SK-N-SH (cell line): ENCODE results near the gene CCNG2. TPM values are rescaled to one million over a fixed set of nuclear protein-coding genes. Genes with fewer than 3 reads are reported as not detected.

Experiments
- CTCF ChIA-PET: fragments of 300-600, 350-600 bp; formaldehyde crosslinking; extraction: SDS; loops from one replicate; lab custom pipeline; 2021; lab: Yijun Ruan, JAX
- POLR2A ChIA-PET: fragments of 350-600 bp; sonication (Branson Sonifier 250); formaldehyde crosslinking; extraction: SDS; loops from one replicate; lab custom pipeline; 2020; ENCODE audit warnings: antibody characterized with exemption, inconsistent platforms; lab: Yijun Ruan, JAX
- DNase-seq: peaks from one replicate; pipeline ENCODE4 v3.0.0; 2012
- H2AFZ ChIP-seq: fragments of 200-600 bp; sonication (generic); 2 replicates; pipeline ENCODE4 v1.8.1; 2016; ENCODE audit warnings: antibody characterized with exemption, mild to moderate bottlenecking, low read depth
- H3F3A ChIP-seq: fragments of 200-600 bp; sonication (generic); replicated peaks from 2 replicates; pipeline ENCODE3; 2016; ENCODE audit warnings: antibody characterized with exemption, mild to moderate bottlenecking; ENCODE audit not compliant: insufficient read depth
- H3K27ac ChIP-seq, 2 experiments: fragments of 200-500 bp in 1 of 2; fragments of 200-600 bp in 1 of 2; sonication (Bioruptor generic) in 1 of 2; sonication (generic), shearing (Covaris generic) in 1 of 2; 2 replicates each; pipeline versions ENCODE4 v1.5.1 to v1.6.1; 2014 to 2016; ENCODE audit warnings: low read depth in 2 of 2, inconsistent platforms in 1 of 2, low read length in 1 of 2, mild to moderate bottlenecking in 1 of 2, mixed read lengths in 1 of 2
- H3K27me3 ChIP-seq: fragments of 200-600 bp; sonication (generic), shearing (Covaris generic); 2 replicates; pipeline ENCODE4 v1.6.1; 2016; ENCODE audit warnings: mixed run types; ENCODE audit not compliant: insufficient read depth
- H3K36me3 ChIP-seq, 2 experiments: fragments of 200-500 bp in 1 of 2; fragments of 200-600 bp in 1 of 2; sonication (Bioruptor generic) in 1 of 2; sonication (generic) in 1 of 2; replicated peaks in 1 of 2; 2 replicates each; pipeline versions ENCODE3 to v1.5.1; 2014 to 2016; ENCODE audit warnings: low read length in 1 of 2, mild to moderate bottlenecking in 1 of 2; ENCODE audit not compliant: insufficient read depth in 2 of 2, control insufficient read depth in 1 of 2
- H3K4me1 ChIP-seq, 2 experiments: fragments of 200-500 bp in 1 of 2; fragments of 200-600 bp in 1 of 2; sonication (Bioruptor generic) in 1 of 2; sonication (generic), shearing (Covaris generic) in 1 of 2; 2 replicates each; pipeline versions ENCODE4 v1.5.1 to v1.6.1; 2014 to 2016; ENCODE audit warnings: low read depth in 1 of 2, low read length in 1 of 2, mixed run types in 1 of 2; ENCODE audit not compliant: insufficient read depth in 2 of 2, control insufficient read depth in 1 of 2
- H3K4me2 ChIP-seq: fragments of 200-600 bp; sonication (generic), shearing (Covaris generic); 2 replicates; pipeline ENCODE4 v1.6.1; 2017; ENCODE audit warnings: mixed run types
- H3K4me3 ChIP-seq, 2 experiments: fragments of 200-500 bp in 1 of 2; fragments of 200-600 bp in 1 of 2; sonication (Bioruptor generic) in 1 of 2; sonication (generic), shearing (Covaris generic) in 1 of 2; 2 replicates each; pipeline versions ENCODE4 v1.5.1 to v1.8.1; 2014 to 2016; ENCODE audit warnings: low read depth in 2 of 2, inconsistent platforms in 1 of 2, low read length in 1 of 2, mild to moderate bottlenecking in 1 of 2, mixed read lengths in 1 of 2, moderate library complexity in 1 of 2
- H3K79me2 ChIP-seq: fragments of 200-600 bp; sonication (generic); 2 replicates; pipeline ENCODE4 v1.8.1; 2017; ENCODE audit warnings: mild to moderate bottlenecking; ENCODE audit not compliant: insufficient read depth
- H3K9ac ChIP-seq: fragments of 200-600 bp; sonication (generic); 2 replicates; pipeline ENCODE4 v1.6.1; 2017; ENCODE audit warnings: mixed run types
- H3K9me2 ChIP-seq: fragments of 200-600 bp; sonication (generic); 2 replicates; pipeline ENCODE4 v1.6.1; 2017; ENCODE audit warnings: mixed run types
- H3K9me3 ChIP-seq: fragments of 200-600 bp; sonication (generic); 2 replicates; pipeline ENCODE4 v1.6.1; 2017; ENCODE audit warnings: mixed run types, mild to moderate bottlenecking, moderate library complexity
- H4K20me1 ChIP-seq: fragments of 200-600 bp; sonication (generic); 2 replicates; pipeline ENCODE4 v1.6.1; 2017; ENCODE audit warnings: mild to moderate bottlenecking, mixed run types; ENCODE audit not compliant: insufficient read depth
- FOXM1 ChIP-seq: IDR thresholded peaks from 2 replicates; pipeline ENCODE4 v1.4.0; 2012; ENCODE audit warnings: low read depth, mild to moderate bottlenecking
- GATA2 ChIP-seq: sonication (generic); formaldehyde crosslinking; IDR thresholded peaks from 2 replicates; pipeline ENCODE4 v1.5.0; 2020; ENCODE audit warnings: mild to moderate bottlenecking, missing genetic modification reagents
- JUND ChIP-seq: IDR thresholded peaks from 2 replicates; pipeline ENCODE4 v1.4.0; 2012
- MEF2A ChIP-seq: IDR thresholded peaks from 2 replicates; pipeline ENCODE4 v1.4.0; 2012; ENCODE audit warnings: low read depth, borderline replicate concordance
- NRF1 ChIP-seq: IDR thresholded peaks from 2 replicates; pipeline ENCODE4 v1.6.1; 2012; ENCODE audit warnings: low read depth, mild to moderate bottlenecking, low read length
- POLR2AphosphoS5 ChIP-seq: IDR thresholded peaks from 2 replicates; pipeline ENCODE4 v1.6.1; 2012; ENCODE audit warnings: low read depth, low read length
- RCOR1 ChIP-seq: fragments of 150-350 bp; IDR thresholded peaks from 2 replicates; pipeline ENCODE4 v1.6.1; 2017; ENCODE audit warnings: antibody characterized with exemption, low read length
- RXRA ChIP-seq: IDR thresholded peaks from 2 replicates; pipeline ENCODE4 v1.4.0; 2012; ENCODE audit warnings: low read depth, mild to moderate bottlenecking, borderline replicate concordance
- SMC3 ChIP-seq: IDR thresholded peaks from 2 replicates; pipeline ENCODE4 v1.6.1; 2012; ENCODE audit warnings: low read depth, low read length, improper control_type of control experiment
- TAF1 ChIP-seq: IDR thresholded peaks from 2 replicates; pipeline ENCODE4 v1.6.1; 2012; ENCODE audit warnings: low read depth, mild to moderate bottlenecking, low read length, moderate library complexity, borderline replicate concordance
- YY1 ChIP-seq: IDR thresholded peaks from 2 replicates; pipeline ENCODE4 v1.4.0; 2012; ENCODE audit warnings: low read depth, mild to moderate bottlenecking
- WGBS: methylation state at CpG from one replicate; pipeline ENCODE4 v1.1.6; 2017; ENCODE audit warnings: low lambda C conversion rate; 5-methylcytosine and 5-hydroxymethylcytosine counted together
- polyA plus RNA-seq, 3 experiments: library from polyadenylated mRNA; depleted of rRNA; stranded (reverse); fragments of >200 nt; gene quantifications; 2 replicates each; pipeline ENCODE4 v1.2.3, GENCODE V29; 2012
- TF ChIP-seq, protein P1 (sequence below): IDR thresholded peaks from 2 replicates; pipeline ENCODE4; 2012
- TF ChIP-seq, protein P2 (sequence below): fragments of 150-350 bp; IDR thresholded peaks from 2 replicates; pipeline ENCODE4 v1.6.1; 2017; ENCODE audit warnings: antibody characterized with exemption, low read length, low read depth, borderline replicate concordance
- TF ChIP-seq, protein P3 (sequence below): IDR thresholded peaks from 2 replicates; pipeline ENCODE4 v1.4.0; 2012; ENCODE audit warnings: low read depth, borderline replicate concordance
- TF ChIP-seq, protein P4 (sequence below): IDR thresholded peaks from 2 replicates; pipeline ENCODE4 v1.4.0; 2012; ENCODE audit warnings: low read depth

The CCNG2 gene
- polyA plus RNA-seq, 1 of the 3 experiments (the other 2 are of a cell fraction), result 8.9 TPM

DNA sequence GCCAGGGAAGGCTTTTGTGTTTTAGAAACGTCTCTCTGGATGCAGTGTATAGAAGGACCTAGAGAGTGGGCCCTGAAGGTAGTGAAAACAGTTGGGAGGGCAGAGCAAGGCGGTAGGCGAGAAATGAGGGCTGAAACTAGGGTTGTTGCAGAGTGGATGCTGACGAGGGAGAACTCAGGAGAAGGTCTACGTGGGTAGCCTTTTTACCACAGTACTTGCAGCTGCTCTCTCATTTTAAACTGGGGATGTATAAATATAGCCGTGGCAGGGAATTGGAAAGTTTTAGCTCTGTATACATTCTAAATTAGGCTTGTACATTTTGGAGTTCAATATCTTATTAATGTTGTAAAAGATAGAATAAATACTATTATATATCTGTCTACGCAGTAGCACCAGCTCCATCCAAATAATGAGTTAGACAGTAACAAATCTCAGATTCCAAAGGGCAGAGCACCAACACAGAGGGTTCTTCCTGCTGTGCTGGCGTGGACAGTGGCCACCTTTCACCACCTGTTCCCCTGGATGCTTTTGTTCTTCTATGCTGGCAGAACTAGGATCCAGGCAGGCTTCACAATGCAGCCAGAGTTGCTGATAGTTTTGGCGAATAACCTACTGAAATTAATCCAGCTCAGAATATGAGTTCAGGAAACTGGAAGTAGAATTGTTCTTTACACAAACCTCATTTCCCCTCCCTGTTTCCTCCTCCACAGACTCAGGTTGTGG lies 31.7 kb downstream of the CCNG2 start:
- Histone ChIP-seq H3K4me3 (no peak overlapping the region), H3K9me3 (no peaks in the 10 kb centered on the region), H3K9me2 (no peaks in the 10 kb centered on the region), H3K4me1 (no peaks in the 10 kb centered on the region), H3K9ac (no peak overlapping the region), H3K4me2 (no peak overlapping the region), H3K79me2 (no peaks in the 10 kb centered on the region), H3K36me3 (no peaks in the 10 kb centered on the region), H3K27ac (no peak overlapping the region), H4K20me1 (no peaks in the 10 kb centered on the region), H3K27me3 (peaks cover 19% of the 10 kb centered on the region; the same call in 1 of the 2 replicates), H3F3A (no peaks in the 10 kb centered on the region), H2AFZ (no peak overlapping the region)
- ChIA-PET POLR2A (interaction anchor here (1.7 kb wide), 1 partner anchor 10 kb away, joined by 6 read pairs; no protein-coding TSS in a partner anchor), CTCF (interaction anchor here (1.5 to 3.6 kb wide), 3 partner anchors 13 to 93 kb away, joined by 3 to 21 read pairs (median 11); no protein-coding TSS in a partner anchor)
- no peak for DNase-seq
- TF ChIP-seq, protein P1, sequence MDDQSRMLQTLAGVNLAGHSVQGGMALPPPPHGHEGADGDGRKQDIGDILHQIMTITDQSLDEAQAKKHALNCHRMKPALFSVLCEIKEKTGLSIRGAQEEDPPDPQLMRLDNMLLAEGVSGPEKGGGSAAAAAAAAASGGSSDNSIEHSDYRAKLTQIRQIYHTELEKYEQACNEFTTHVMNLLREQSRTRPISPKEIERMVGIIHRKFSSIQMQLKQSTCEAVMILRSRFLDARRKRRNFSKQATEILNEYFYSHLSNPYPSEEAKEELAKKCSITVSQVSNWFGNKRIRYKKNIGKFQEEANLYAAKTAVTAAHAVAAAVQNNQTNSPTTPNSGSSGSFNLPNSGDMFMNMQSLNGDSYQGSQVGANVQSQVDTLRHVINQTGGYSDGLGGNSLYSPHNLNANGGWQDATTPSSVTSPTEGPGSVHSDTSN, result no peak
- TF ChIP-seq, protein P2, sequence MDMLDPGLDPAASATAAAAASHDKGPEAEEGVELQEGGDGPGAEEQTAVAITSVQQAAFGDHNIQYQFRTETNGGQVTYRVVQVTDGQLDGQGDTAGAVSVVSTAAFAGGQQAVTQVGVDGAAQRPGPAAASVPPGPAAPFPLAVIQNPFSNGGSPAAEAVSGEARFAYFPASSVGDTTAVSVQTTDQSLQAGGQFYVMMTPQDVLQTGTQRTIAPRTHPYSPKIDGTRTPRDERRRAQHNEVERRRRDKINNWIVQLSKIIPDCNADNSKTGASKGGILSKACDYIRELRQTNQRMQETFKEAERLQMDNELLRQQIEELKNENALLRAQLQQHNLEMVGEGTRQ, result no peak
- TF ChIP-seq GATA2 (CRISPR knock-in tag) (no peak), FOXM1 (no peak), JUND (no peak), RCOR1 (no peak)
- WGBS, result 51% methylated on average over 9 of the region's 9 CpGs

DNA sequence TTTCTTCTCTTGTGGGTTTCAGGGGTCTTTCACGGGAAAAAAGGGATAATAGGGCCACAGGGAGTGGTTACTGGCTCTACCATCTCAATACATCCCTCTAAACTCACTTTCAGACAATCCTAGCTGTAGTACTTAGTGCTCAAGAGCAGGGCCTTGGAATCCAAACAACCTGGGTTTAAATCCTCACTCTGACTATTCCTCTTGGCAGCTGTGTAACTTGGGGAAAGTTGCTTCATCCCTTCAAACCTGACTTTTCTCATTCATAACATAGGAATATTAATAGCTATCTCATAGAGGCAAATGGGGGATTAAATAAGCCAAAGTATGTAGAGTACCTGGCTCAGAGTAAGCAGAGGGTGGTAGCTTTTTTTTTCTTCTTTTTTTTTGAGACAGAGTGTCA lies 32.4 kb downstream of the CCNG2 start:
- TF ChIP-seq YY1 (no peak), JUND (no peak), POLR2AphosphoS5 (no peak), NRF1 (no peak), TAF1 (no peak), RXRA (no peak), MEF2A (no peak), SMC3 (no peak)
- TF ChIP-seq, protein P3, sequence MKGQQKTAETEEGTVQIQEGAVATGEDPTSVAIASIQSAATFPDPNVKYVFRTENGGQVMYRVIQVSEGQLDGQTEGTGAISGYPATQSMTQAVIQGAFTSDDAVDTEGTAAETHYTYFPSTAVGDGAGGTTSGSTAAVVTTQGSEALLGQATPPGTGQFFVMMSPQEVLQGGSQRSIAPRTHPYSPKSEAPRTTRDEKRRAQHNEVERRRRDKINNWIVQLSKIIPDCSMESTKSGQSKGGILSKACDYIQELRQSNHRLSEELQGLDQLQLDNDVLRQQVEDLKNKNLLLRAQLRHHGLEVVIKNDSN, result no peak
- TF ChIP-seq, protein P2, result no peak
- TF ChIP-seq, protein P1, result no peak
- TF ChIP-seq, protein P4, sequence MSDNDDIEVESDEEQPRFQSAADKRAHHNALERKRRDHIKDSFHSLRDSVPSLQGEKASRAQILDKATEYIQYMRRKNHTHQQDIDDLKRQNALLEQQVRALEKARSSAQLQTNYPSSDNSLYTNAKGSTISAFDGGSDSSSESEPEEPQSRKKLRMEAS, result no peak
- H3K9ac ChIP-seq, result no peak overlapping the region
- ChIA-PET POLR2A (interaction anchor here (1.7 kb wide), 1 partner anchor 10 kb away, joined by 6 read pairs; no protein-coding TSS in a partner anchor), CTCF (interaction anchor here (3.2 to 3.6 kb wide), 2 partner anchors 14 to 94 kb away, joined by 11 to 21 read pairs; no protein-coding TSS in a partner anchor)
- no peak for DNase-seq
- H3F3A ChIP-seq, result no peaks in the 10 kb centered on the region
- no peak overlapping the region for H3K4me2 ChIP-seq
- H3K4me3 ChIP-seq, result no peak overlapping the region
- no peaks in the 10 kb centered on the region for H3K9me2 ChIP-seq
- H3K9me3 ChIP-seq, result no peaks in the 10 kb centered on the region
- peaks cover 19% of the 10 kb centered on the region; the same call in 1 of the 2 replicates for H3K27me3 ChIP-seq
- 6% methylated on average over 1 of the region's 1 CpG for WGBS
- H3K36me3 ChIP-seq, result no peaks in the 10 kb centered on the region
- no peak overlapping the region for H3K27ac ChIP-seq
- no peak overlapping the region for H2AFZ ChIP-seq
- H3K79me2 ChIP-seq, result no peaks in the 10 kb centered on the region
- H3K4me1 ChIP-seq, result no peaks in the 10 kb centered on the region
- no peaks in the 10 kb centered on the region for H4K20me1 ChIP-seq
